Neural progenitor cell (in vitro differentiated cells): ENCODE data around the gene MDH1.

Experiments used
- CTCF ChIP-seq: fragments of 200-600 bp; sonication (generic); IDR thresholded peaks from 2 replicates; pipeline ENCODE4 v1.5.1; 2017; ENCODE audit warnings: antibody characterized with exemption, mild to moderate bottlenecking
- EZH2 ChIP-seq: fragments of 200-600 bp; sonication (generic); IDR thresholded peaks from 2 replicates; pipeline ENCODE4 v1.6.1; 2017; ENCODE audit warnings: antibody characterized with exemption, mild to moderate bottlenecking, moderate library complexity
- EZH2phosphoT487 ChIP-seq: fragments of 200-600 bp; sonication (generic); IDR thresholded peaks from 2 replicates; pipeline ENCODE4 v1.6.1; 2017; ENCODE audit warnings: antibody characterized with exemption

GRCh38 chr2:63632382-63632781 lies 43.6 kb downstream of the MDH1 start:
- TF ChIP-seq CTCF (no peak), EZH2 (no peak), EZH2phosphoT487 (no peak)
